ENCODE data around the gene CNTN6.
"Not testable (repeated sequence)": the region's sequence is repeated elsewhere in the genome, so short reads cannot be mapped to it uniquely, and the experiment has no call there.

The CNTN6 gene

GRCh38 chr3:1288805-1289494 is 196.1 kb downstream of the CNTN6 start:
- DNase-seq = no peak

DNA sequence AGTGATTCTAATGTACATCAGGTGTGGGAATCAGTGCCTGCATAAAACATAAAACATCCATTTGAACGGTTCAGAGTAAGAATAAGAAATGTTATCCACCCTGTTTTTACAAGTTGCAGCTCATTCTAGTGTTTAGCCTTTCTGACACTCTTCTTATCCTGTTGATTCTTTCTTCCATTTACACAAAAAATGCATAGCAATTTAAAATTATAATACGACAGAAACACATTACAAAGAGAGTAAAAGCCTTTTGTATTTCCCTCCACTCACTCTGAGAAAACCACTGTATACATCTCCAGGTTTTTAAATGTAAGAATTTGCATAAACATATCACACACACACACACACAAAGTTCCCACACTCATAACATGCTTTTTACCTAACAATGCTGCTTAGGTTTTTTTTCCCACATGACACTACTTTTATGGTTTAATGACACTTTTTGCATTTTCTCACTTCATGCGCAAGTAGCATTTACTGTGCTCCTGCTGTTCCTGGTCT is 199.8 kb downstream of the CNTN6 start:
- no peak for DNase-seq

DNA sequence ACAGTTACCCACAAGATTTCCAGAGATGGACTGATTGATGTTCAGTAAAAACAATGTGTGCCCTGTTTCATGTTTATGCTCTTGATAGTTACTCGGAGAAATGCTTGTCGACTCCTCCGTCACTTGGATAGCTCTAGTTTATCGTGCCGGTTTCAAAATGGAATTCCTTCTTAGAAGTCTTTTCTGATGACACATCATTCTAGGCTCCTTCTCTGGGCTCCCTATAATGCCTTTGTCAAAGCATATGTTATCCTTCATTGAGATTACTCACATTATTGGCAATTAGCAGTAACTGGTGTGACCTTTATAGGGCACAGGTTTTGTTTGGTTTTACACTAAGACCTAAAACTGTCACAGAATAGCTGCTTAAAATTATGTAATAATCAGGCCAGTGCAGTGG is 201.8 kb downstream of the CNTN6 start:
- no peak for DNase-seq

DNA sequence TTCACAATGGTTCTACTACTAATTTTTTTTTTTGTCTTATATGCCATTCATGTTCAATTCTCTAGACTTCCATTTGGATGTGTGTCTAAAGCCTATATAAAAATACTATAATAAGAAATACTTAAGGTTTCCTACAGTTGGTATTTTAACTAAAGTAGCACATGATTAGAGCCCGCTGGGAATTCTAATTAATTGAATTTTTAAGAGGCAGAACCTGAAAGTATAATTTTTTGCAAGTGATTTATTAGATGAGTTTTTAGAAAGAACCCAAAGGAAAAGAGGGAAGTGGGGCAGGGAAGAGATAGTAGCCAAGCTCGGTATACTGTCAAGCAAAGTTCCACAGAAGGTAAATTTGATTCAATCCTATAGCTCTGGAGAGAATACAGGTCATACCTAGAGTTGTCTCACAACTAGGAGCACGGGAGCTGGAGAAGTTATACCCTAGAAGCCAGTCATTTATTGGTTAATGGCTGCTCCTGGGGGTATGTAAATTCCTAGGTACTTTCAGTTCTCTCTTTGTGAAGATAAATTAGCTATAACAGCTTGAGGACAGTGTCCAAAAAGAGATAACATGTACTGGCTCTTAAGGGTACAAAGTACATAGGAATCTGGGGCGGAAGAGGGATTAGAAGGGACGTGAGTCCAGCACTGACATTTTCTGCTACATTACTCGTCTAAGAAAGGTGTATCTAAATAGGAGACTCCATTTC is 225.6 kb downstream of the CNTN6 start:
- DNase-seq = no peak

GRCh38 chr3:1326546-1326945 is 233.7 kb downstream of the CNTN6 start:
- DNase-seq = no peak

DNA sequence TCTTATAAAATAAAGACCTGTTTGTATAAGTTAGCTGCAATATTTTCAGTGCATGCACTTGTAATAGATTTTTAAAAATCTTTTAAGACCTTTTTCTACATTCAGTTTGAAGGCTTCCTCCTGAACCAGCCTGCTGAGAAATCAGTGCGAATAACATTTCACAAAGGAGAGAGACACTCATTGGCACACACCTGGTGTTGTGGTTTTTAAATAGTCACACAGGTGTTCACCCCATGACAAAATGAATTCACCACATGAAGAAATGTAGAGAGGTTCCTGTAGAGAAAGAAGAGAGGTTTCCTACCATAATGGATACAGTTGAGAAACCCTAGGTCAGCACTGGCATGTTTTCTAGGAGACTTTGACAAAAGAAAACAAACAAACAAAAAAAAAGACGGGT is 237.3 kb downstream of the CNTN6 start:
- no peak for DNase-seq

DNA sequence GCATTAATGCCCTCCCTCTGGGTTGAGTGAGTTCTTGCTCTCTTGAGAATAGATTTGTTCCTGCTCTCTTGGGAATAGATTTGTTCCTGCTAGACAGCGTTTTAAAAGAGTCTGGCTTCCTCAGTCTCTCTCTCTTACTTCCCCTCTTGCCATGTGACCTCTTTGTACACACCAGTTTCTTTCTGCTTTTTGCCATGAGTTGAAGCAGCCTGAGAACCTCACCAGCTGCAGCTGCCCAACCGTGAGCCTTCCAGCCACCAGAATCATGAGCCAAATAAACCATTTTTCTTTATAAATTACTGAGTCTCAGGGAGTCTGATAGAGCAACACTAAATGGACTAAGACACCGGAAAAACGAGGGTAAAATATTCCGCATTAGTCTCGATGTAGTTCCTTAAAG is 253.6 kb downstream of the CNTN6 start:
- no peak for DNase-seq

DNA sequence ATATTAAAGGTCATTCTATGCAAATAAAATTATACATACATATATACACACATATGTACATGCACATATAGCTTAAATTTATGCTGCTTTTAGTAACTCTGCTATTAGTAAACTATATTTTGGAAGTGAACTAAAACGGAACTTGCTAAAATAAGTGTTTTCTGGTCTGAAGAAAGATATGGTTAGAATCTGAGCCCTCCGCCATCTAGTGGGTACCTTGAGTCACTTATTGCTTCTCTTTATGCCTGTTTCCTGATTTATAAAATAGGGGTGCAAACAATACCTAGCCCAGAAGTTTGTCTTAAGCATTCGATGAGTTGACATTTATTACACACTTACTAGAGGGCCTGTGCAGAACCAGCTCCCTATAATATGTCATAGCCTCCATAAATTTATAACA is 255.7 kb downstream of the CNTN6 start:
- no peak for DNase-seq

DNA sequence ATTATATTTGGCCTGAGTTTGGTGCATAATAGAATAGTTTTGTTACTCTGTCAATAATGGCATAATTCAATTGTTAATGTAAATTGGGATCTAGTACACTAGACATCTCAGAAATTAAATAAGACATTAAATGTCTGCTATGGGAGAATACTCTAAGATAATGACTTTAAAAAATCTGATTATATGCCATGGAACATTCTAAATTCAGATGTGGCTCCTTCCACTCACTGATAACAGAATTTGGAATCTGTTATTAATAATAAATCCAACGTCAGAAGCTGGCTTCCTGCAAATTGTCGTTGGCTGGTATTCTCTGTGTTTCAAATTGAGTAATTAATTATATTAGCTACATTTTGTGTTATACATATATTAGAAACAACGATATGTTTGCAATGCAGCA is 258.1 kb downstream of the CNTN6 start:
- no peak for DNase-seq

GRCh38 chr3:1355691-1356090 is 262.9 kb downstream of the CNTN6 start:
- DNase-seq = no peak

DNA sequence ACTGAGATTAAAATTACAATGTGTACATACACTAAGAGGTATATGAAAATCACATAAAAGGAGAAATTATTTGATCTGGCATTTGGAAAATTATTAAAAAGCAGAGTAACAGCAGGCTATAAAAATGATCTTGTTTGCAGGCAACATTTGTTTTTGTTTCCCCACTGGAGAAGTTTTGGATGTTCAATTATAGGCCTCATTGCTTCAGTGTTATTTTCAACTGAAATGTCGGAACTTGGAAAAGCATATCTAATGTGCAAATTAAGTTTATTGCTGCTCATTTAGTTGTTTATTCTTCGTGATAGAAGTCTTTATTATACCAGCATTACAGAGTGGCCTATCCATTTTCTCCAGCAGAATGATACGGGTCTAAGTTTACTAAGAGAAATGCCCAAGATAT is 263.3 kb downstream of the CNTN6 start:
- no peak for DNase-seq

DNA sequence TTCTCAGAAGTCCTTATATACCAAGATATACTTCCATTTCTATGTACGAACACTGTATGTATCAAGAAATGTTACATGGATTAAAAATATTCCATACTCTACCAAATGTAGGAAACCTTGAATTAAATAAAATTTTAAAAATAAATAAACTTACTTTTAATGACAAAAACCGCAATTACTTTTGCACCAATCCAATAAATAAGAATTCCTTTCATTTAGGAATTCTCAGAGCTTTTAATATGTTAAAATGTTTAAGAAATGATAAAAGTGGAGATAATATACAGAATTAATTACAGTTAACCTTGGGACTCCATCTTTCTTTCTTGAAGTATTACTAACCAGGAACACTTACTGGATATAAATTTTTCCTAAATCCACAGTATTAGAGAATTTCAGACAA is 272.7 kb downstream of the CNTN6 start:
- DNase-seq = no peak

DNA sequence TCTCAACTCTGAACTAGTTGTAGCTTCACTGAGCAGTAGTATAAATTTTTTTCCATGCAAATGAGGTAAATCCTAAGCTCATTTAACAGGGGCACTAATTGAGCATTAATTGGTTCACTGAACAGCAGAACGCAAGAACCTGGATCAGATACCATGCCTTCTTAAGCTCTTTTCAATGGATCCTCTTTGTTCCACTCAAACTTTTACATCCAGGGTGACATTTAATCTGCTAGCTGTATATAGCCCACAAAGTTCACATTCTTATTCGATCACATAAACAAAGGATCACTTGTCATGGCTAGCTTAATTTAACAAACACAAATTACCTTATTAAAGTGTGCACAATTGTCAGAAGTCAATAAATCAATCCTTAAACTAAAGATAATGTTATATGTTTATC is 281.6 kb downstream of the CNTN6 start:
- DNase-seq = no peak

DNA sequence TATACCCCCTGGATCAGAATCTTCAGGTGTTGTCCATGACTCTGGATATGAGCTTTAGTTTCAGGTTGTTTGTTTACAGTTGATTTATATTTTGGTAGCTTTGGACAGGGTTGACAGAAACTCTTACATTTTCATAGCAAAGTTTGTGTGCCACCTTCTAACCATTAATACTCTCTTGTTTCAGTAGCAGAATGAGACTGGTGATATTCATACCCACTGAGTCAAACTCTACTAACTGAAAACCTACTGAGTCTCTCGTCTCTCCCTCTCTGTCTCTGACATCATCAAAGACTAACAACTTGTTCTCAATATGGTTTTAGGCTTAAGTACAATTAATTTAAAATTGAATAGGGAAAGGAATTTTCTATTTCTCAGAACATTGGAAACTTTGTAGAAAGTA is 282.3 kb downstream of the CNTN6 start:
- no peak for DNase-seq

- DNase-seq = no peak
Observed at GRCh38 chr3:1380926-1381646, 288.3 kb downstream of the CNTN6 start.

GRCh38 chr3:1381647-1382036 is 288.8 kb downstream of the CNTN6 start:
- DNase-seq = no peak

GRCh38 chr3:1387396-1387905 is 294.6 kb downstream of the CNTN6 start:
- not testable (repeated sequence) for DNase-seq

GRCh38 chr3:1394188-1394587 is 301.4 kb downstream of the CNTN6 start:
- DNase-seq = no peak

GRCh38 chr3:1400571-1400970 is 307.7 kb downstream of the CNTN6 start:
- DNase-seq = no peak

DNA sequence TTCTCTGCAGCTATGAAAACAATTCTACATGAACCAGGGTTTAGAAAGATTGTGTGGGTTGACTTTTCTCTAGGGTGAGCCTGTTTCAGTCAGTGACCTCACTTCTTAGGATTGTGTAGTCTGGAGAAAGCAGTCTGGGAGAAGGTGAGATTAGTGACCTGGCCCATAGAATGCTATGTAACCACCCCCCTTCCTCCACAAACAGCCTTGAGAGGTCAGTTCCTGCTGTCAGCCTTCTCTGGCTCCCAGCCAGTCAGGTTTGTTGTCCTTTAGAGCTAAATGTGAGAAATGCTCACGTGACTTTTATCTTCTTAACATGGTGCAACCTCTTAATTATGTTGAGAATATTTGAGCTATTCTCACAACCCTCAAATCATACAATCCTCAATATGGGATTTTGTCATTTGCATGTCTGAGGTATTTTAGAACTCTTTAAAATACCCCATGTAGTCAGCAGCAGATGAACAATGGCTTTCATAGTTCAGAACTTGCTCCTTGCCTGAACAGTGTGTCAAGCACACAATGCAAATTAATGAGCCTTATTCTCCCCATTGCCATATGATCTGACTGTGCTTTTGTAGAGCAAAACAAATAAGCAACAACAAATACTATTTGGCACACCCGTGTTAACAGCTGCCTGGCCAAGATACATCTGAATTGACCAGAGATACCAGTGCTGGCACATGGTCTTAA is 311.6 kb downstream of the CNTN6 start:
- DNase-seq = no peak

DNA sequence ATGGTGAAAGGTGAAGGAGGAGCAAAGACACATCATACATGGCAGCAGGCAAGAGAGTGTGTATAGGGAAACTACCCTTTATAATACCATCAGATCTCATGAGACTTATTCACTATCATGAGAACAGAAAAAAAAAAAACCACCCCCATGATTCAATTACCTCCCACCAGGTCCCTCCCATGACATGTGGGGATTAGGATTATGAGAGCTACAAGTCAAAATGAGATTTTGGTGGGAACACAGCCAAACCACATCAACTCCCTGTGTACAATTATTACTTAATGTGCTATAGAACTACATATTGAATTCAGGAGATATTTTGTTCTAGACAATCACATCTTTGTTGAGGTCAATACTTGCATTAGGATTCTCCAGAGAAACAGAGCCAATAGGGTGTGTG is 313.4 kb downstream of the CNTN6 start:
- DNase-seq = no peak

DNA sequence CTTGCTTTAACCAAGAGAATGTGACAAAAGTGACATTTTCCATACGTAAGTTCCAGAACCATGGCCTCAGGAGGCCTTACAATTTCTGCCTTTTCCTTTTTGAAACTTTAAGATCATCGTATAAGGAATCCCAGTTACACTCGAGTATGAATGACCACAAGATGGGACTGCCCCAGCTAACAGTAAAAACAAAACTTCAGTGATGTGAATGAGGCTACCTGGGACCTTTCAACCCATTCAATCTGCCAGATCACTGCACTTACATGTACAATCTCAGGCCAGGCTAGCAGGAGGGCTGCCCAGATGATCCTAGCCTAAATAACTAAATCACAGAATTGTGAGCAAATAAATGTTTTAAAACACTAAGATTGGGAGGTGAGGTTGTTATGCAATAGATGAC is 328.8 kb downstream of the CNTN6 start:
- DNase-seq = no peak

GRCh38 chr3:1423566-1424089 is 330.8 kb downstream of the CNTN6 start:
- no peak for DNase-seq

All from right hindlimb (tissue), 1 donor.